ENCODE results near the gene CTDSPL2.
"Not testable (repeated sequence)": the region's sequence is repeated elsewhere in the genome, so short reads cannot be mapped to it uniquely, and the experiment has no call there.

The CTDSPL2 gene

DNA sequence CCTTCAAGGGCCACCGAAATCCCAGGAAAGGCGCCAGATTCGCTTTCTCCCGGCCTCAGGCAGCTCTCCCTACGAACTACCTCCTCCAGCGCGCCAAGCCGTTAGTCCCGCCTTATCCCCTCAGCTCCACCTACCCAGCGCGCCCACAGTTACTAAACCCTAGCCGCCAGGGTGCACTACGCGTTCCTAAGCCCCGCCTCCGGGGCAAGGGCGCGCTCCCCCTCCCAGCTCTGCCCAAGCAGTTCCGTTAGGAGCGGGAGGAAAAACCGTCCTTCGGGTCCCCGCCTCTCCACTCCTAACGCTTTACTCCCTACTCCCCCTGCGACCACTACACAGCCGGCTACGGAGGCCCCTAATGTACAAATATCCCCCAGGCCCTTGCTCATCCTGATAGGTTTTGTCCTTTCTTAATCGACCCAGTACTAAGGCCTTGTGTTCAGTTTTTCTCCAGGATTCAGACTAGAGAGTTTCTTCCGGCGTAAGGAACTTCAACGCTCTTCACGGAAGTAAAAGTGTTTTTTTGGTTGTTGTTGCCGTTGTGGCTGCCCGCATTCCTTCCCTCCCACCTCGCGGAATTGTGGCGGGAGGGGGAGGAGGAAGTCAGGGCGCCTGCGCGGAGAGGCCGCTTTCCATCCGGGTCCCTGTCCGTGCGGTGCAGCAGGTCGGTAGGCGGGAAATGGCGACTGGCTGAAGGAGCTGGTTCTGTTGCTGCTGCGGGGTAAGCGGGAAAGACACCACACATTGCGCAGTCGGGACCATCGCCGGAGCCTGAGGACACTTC is at the start of gene CTDSPL2:
CTDSPL2 (plus strand) TSS at position 655 of the 781 bp plus-strand sequence. CDS start 31,386 bp downstream, outside the sequence.
- DNase-seq: peak; percentile 89

DNA sequence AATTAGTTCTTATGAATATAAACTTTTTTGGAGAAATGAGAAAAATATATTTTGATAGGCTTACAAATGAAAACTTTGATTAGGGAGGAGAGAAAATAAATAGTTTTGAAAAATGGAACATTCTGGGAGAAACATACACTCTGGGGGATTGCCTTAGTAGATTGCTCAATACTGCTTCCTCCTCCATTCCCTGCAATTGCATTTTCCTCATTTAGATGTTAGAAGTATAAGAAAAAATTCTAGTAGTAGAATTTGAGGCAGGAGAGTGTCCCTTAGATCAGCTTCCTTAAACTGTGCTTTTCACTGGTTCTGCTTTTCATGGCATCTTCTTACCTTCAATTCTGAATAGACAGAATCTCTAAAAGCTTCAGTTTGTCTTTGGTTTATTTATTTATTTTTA is 46.2 kb upstream of the CTDSPL2 start:
- no peak for DNase-seq

DNA sequence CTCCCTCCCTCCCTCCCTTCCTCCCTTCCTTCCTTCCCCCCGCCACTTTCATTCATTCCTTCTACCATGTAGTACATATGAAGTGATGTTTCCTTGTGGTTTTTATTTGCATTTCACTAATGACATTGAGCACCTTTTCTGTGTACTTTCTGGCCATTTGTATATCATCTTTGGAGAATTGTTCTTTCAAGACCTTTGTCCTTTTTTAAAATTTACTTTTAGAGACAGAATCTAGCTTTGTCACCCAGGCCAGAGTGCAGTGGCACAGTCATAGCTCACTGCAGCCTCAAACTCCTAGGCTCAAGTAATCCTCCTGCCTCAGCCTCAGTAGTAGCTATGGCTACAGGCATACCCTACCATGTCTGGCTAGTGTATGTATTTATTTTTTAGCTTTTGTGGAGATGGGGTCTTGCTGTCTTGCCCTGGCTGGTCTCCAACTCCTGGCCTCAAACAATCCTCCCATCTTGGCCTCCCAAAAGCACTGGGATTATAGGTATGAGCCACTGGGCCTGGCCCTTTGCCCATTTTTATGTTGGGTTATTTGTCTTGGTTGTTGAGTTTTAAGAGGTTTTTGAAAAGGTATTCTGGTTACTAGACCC is 42.0 kb upstream of the CTDSPL2 start:
- DNase-seq: no peak

DNA sequence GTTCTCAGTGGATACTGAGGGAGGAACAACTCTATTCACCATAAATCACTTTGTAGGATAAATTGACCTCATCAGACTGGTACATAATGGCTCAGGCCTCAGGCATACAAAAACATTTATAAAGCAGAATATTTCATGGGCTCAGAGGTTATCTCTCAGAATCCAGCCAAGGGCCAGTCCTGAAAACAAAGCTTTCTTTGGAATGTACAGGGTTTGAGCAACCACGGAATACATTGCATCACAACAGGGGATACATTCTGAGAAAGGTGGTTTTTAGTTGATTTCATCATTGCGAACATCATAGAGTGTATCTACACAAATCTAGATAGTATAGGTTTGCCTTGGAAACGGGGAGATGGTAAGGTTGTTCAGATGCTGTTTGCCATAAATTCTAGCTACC is 33.4 kb upstream of the CTDSPL2 start:
- no peak for DNase-seq

DNA sequence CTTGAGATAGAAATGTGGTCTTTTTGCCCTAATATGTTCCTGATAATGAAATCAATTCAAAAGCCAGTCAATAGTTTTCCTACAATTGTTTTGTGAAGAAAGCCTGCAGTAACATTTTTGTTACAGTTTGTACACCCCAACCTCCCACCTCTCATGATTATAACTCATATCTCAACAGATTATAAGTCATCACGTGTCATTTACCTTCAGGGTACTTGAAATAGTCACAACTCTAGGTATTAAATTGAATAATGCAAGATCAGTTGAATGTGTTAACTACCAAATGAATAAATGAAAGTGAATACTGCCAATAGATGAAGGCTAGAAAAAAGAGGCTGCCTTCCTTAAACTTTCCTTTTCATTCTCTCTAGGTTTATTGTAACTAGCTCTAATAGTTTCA is 32.9 kb upstream of the CTDSPL2 start:
- no peak for DNase-seq

DNA sequence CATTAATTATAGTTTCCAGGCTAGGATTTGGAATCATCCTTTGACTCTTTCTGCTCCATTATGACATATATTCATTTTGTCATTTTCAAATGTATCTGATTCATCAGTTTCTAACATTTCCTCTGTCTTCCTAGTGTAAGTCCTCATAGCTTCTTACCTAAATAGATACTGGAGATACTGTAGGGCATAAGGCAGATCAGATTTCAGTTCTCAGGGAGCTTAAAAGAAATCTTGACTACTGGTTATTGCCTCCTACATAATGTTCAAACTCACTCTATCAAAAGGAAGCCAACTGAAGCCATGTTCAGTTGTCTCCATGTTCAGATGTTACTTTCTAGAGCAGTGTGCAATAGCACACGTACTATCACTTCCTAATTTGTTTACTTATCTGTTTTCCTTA is 29.6 kb upstream of the CTDSPL2 start:
- DNase-seq: no peak

DNA sequence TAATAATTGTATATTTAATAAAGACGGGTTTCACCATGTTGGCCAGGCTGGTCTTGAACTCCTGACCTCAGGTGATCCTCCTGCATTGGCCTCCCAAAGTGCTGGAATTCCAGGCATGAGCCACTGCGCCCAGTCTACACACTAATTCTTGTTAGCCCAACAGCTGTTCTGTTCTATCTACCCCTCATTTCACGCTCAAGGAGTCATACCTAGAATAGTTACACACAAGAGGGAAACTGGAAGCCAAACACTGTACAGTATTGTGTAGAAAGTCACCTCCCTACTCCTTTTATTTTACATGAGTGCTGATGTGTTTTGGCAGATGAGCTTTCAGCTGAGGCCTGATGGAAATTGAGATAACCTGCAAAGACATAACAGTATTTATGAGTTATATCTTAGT is 13.4 kb upstream of the CTDSPL2 start:
- DNase-seq: no peak

DNA sequence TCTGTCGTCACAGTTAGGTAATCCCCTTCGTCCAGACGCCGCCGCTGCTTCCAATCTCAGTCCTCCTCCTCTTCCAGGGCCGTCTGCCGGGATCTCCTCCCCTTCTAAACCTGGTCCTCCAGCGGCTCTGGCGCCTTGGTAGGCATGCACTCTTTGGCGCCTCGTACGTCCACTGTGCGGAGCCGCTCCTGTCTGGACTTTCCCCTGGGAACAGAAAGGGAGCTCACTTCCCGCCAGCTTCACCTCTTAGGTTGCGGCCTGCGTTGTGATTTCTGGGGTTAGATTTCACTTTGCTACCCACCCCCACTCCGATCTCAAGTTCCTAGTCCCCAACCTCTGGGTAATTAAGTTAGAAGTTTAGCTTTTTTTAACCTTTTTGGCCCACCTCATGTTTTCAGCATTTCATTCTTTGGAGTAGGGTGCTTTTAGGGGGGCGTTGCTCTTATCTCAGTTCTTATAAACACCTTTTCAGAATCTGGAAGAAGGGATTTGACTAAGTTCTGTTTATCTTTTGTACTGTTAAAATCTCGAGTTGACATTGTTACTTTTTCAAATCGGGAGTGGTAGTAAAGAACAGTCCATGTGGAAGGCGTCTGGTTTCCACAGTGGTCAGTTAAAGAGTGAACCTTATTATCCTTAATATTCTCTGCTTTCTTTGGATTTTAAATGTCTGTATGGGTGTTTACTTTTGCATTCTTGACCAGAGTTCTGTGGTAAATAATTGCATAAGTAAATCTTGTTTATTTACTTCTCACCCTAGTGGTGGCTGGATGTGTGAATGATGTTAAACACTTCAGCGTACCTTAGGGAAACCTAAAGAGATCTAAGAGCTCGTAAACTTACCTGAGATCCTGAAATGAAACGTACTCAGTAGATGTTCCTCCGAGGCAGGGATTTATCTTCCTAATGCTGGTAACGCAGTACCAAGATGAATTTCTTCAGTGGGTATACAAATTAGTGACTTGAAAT is 611 bp downstream of the CTDSPL2 start:
- DNase-seq: no peak

DNA sequence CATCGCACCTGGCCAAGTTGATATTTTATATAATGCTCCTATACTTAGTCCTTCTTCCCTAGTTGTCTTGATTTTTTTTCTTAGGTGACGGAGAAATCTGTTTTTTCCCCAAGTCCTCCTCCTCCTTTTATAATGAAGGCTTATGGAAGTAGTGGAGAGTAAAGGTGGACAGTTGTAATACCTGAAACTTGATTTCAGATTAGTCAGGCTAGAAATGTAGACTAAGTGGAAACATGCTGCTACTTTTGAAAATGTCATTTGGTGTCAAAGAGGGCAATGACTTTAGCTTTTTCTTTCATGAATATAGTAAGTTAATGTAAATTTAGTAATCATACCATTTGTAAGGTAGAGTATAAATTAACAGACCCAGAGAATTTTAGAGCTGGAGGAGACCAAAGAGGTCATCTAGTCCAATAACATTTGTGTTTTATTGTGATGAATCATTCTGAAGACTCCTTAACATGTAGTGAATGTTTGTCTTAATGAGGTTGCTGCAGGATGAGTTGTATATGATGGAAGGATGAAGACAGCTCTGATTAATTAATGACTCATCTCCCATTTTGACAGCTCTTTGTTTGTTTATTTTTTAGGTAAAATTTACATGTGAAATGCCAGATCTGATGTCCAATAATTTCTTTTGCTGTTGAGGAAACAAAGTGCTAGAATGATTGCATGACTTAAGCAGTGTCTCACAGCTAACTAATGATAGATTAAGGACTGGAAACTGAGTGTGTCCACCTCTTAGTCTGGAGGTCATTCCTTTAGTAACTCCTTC is 8.7 kb downstream of the CTDSPL2 start:
- DNase-seq: no peak

DNA sequence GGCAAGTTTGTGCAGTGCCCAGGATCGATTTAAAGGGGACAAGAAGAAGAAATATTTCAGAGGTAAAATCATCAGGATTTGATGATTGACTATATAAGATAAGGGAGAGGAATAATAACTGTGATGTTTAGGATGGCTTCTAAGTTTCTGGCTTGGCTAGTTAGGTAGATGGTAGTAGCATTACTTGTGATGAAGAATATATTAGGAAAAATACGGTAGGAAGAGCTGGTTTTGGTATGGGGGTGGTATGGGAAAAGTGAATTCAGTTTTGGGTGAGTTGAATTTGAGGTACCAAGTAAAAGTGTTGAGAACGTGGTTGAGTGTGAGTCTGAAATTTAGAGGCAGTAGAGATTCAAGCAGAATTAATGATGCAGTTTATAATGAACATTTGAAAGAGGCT is 11.0 kb downstream of the CTDSPL2 start:
- DNase-seq: no peak

DNA sequence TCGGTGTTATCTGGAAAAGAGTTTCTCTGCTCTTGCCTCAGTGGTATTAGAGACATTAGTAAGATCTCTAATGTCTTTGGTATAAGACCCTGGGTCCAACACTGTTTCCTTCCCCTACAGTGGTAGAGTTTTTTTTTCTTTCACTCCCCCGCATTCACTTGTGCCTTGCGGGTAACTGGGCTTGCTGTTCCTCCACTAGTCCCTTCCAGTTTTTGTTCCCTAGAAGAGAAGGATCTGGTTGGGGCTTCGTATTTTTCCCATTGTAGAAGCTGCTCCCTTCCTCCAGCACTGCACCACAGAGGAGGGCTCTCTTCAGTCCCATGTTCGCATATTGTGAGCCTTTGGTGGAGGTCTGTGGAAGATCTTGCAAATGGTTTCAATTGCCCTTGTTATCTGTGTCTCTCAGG is 13.7 kb downstream of the CTDSPL2 start:
- DNase-seq: no peak

DNA sequence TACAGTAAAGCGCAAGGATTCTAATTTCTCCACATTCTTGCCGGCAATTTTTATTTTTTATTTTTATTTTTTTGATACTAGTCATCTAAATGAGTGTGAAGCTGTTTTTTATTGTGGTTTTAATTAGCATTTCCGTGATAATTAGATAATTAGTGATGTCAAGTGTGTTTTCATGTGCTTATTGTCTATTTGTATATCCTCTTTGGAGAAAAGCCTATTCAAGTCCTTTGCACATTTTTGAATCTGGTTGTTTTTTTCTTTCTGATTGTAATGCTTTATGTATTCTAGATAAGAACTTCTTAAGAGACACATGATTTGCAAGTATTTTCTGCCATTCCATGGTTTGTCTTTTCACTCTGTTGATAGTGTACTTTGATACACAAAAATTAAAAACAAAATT is 16.1 kb downstream of the CTDSPL2 start:
- DNase-seq: no peak

DNA sequence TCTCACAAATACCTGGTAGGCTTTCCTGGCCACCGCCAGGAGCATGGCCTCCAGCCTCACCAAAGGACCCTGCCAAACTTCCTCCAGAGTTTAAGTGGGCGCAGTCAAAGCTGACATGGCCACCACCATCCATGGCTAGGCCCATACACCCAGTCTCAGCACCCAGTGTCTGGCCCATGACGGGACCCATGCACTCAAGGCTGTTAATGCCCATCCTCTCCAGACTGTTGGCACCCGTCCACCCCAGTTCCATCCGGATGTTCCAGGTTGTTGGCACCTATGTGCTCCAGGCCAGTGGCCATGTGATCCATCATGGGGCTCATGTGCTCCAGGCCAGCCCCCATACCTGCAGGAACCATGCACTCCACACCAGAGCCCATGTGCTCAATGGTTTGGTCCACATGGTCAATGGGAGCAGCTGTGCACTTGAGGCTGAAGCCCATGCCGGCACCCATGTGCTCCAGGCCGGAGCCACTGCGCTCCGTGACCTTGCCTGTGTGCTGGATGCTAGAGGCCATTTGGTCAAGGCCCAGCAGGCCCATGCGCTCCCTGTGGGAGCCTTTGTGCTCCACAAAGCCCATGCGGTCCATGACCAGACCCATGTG is 20.4 kb downstream of the CTDSPL2 start:
- no peak for DNase-seq

DNA sequence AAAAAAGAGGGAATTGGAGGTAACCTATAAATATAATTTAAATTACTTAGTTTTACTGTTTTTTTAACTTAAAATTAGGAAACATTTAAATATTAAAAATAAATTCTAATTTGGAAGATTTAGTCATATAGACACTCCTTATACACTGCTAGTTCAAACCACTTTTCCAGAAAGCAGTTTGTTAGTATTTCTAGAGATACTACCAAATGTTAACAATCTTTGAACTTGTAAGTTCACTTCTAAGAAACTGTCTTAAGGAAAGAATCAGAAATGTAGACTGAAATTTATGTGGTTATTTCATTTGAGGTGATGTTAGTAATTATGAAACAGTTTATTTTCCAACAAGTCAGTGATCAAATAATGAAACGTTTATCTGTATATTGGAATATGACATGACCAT is 22.7 kb downstream of the CTDSPL2 start:
- no peak for DNase-seq

DNA sequence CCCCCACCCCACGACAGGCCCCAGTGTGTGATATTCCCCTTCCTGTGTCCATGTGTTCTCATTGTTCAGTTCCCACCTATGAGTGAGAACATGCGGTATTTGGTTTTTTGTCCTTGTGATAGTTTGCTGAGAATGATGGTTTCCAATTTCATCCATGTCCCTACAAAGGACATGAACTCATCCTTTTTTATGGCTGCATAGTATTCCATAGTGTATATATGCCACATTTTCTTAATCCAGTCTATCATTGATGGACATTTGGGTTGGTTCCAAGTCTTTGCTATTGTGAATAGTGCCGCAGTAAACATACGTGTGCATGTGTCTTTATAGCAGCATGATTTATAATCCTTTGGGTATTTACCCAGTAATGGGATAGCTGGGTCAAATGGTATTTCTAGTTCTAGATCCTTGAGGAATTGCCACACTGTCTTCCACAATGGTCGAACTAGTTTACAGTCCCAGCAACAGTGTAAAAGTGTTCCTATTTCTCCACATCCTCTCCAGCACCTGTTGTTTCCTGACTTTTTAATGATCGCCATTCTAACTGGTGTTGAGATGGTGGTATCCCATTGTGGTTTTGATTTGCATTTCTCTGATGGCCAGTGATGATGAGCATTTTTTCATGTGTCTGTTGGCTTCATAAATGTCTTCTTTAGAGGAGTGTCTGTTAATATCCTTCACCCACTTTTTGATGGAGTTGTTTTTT is 26.3 kb downstream of the CTDSPL2 start:
- DNase-seq: not testable (repeated sequence)

DNA sequence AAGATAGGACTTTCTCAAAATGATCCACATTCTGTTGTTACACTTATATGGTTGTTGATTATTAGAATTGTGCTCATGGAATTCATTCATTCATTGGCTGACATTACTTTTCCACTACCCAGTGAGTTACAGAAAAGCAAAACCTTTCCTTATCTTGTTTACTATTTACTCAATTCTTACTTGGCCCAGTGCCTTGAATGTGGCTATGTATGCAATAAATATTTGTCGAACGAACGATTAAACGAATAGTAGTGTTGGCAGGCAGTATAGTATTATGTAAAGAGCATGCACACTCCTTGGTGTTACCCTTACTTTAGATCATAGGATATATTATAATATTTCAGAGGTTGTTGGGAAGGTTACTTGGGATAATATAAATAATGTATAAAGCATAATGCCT is 31.0 kb downstream of the CTDSPL2 start:
- no peak for DNase-seq

DNA sequence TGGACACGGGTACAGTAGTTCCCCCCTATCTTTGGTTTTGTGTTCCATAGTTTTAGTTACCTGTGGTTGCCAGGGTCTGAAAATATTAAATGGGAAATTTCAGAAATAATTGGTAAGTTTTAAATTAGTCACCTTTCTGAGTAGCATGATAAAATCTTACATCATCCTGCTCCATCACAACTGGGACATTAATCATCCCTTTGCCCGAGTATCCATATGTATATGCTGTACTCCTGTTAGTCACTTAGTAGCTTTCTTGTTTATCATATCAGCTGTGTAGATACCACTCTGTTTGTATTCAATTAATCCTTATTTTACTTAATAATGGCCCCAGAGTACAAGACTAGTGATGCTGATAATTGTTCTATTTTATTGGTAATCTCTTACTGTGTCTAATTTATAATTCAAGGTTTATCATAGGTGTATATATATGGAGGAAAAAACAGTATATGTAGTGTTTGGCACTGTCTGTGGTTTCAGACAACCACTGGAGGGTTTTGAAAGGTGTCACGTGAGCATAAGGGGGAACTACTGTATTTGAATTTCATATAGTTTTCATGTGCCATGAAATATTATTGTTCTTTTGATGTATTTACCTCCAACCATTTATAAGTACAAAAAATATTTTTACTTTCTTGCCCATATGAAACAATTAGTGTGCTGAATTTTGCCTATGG is 41.4 kb downstream of the CTDSPL2 start:
- no peak for DNase-seq

DNA sequence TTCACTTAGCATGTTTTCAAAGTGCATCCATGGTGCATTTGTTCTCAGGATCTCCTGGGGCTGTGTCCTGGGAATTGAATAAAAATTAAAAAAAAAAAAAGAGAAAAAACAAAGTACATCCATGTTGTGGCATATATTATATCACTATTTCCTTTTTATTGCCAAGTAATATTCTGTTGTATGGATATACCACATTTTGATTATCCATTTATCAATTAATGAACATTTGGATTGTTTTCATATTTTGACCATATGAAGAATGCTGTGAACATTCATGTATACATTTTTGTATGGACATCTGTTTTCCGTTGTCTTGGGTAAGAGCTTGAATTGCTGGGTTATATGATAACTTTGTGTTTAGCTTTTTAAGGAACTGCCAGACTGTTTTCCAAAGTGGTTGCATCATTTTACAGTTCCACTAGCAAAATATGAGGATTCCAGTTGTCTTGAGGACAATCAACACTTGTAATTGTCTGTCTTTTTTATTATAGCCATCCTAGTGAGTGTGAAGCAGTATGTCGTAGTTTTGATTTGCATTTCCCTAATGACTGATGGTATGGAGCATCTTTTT is 44.5 kb downstream of the CTDSPL2 start:
- DNase-seq: no peak

DNA sequence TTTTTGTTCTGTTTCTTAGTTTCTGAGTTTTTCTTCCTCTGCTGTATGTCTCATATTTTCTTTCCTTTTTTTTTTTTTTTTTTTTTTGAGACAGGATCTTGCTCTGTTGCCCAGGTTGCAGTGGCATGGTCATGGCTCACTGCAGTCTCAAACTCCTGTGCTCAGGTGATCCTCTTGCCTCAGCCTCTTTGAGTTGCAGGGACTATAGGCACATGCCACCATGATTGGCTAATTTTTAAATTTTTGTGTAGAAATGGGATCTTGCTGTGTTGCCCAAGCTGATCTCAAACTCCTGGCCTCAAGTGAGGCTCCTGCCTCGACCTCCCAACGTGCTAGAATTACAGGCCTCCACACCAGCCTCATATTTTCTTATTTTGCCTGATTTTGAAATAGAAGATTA is 51.9 kb downstream of the CTDSPL2 start:
- no peak for DNase-seq

DNA sequence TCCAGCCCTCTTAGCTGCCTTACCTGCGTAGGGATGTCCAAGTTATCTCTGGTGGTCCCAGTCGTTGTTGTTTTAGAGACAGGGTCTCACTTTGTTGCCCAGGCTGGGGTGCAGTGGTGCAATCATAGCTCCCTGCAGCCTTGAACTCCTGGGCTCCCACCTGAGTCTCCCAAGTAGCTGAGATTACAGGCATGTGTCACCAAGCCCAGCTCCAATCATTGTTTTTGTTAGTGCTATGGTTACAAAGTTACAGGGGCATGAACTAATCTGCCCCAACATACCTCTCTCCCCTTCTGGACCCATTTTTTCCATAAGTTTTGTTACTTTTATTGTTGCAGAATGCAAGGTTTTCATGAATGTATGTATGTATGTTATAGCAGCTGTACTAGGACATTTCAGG is 54.7 kb downstream of the CTDSPL2 start:
- no peak for DNase-seq

DNA sequence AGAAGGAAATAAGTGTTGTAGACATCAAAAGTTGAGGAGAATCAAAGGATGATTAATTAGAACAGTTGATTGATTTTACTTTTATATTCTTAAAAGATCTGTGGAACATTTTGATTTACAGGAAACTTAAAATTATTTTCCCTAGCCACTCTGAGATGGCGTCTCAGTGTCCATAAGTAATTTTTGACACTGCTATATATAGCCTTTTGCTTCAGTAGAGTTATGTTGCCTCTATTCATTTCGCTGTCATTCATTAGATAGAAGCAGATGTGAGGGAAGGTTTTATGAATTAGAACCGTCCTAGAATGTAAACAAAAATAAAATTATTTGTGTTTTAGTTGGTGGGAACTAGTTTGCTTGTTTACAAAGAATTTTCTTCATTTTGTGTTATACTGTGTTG is 58.5 kb downstream of the CTDSPL2 start:
- no peak for DNase-seq

All from stimulated activated CD4-positive, alpha-beta T cell treated with anti-CD3 and anti-CD28 coated beads, Interleukin-4, amount 100 ng/mL, for 4 hours (primary cell).